ENCODE measurements around the gene POLH. TPM values are rescaled to one million over a fixed set of nuclear protein-coding genes. Genes with fewer than 3 reads are reported as not detected.
"Not testable (repeated sequence)": the region's sequence is repeated elsewhere in the genome, so short reads cannot be mapped to it uniquely, and the experiment has no call there.

The POLH gene
- total RNA-seq, 4 donors from 2014 or later: 14.8 to 19.5 (median 15.2) TPM

GRCh38 chr6:43645613-43645964 lies 69.6 kb downstream of the POLH start:
- 16 to 18% methylated on average over 9 of the region's 9 CpGs for WGBS, 2 donors
- TF ChIP-seq CTCF (IDR thresholded peaks at IDR 0.05) (no peak), POLR2A (IDR thresholded peaks at IDR 0.05) (no peak)
- intact Hi-C loops (cut with DNase I): no loop called here
- Histone ChIP-seq H3K4me1 (peaks cover 8 to 10% of the 10 kb centered on the region in 2 donors), H3K36me3 (peaks cover 2 to 8% of the 10 kb centered on the region in 2 donors), H3K4me3 (replicated peaks in 1 of 3) (peak overlapping the region in 1 of 3 donors; percentile 30), H3K9me3 (no peaks in the 10 kb centered on the region), H3K27ac (peak overlapping the region in 1 of 3 donors; percentile 31), H3K27me3 (no peaks in the 10 kb centered on the region)
- DNase-seq: no peak

- no peaks in the 10 kb centered on the region for H3K27me3 ChIP-seq
- 93 to 95% methylated on average over 3 of the region's 3 CpGs for WGBS, 2 donors
- H3K27ac ChIP-seq: no peak overlapping the region
- H3K36me3 ChIP-seq: no peaks in the 10 kb centered on the region
- no peak overlapping the region for H3K4me3 ChIP-seq (replicated peaks in 1 of 3)
- TF ChIP-seq POLR2A (IDR thresholded peaks at IDR 0.05): no peak
- no peak for TF ChIP-seq CTCF (IDR thresholded peaks at IDR 0.05)
- DNase-seq: no peak
- H3K4me1 ChIP-seq: peaks cover 8 to 10% of the 10 kb centered on the region in 2 donors
- intact Hi-C loops (cut with DNase I): no loop called here
- no peaks in the 10 kb centered on the region for H3K9me3 ChIP-seq
Observed at GRCh38 chr6:43647613-43648012, 71.6 kb downstream of the POLH start.

- TF ChIP-seq POLR2A (IDR thresholded peaks at IDR 0.05) (no peak), CTCF (IDR thresholded peaks at IDR 0.05) (no peak)
- H3K4me1 ChIP-seq: peaks cover 8 to 10% of the 10 kb centered on the region in 2 donors
- WGBS, 2 donors: 89 to 96% methylated on average over 2 of the region's 2 CpGs
- H3K27me3 ChIP-seq: no peaks in the 10 kb centered on the region
- H3K9me3 ChIP-seq: no peaks in the 10 kb centered on the region
- no peak overlapping the region for H3K4me3 ChIP-seq (replicated peaks in 1 of 3)
- intact Hi-C loops (cut with DNase I): no loop called here
- H3K36me3 ChIP-seq: no peaks in the 10 kb centered on the region
- H3K27ac ChIP-seq: no peak overlapping the region
- DNase-seq: no peak
Observed at GRCh38 chr6:43648248-43648647, 72.3 kb downstream of the POLH start.

- H3K4me3 ChIP-seq (replicated peaks in 1 of 3); H3K36me3 ChIP-seq; intact Hi-C loops (cut with DNase I); H3K9me3 ChIP-seq; H3K4me1 ChIP-seq; H3K27ac ChIP-seq; DNase-seq; H3K27me3 ChIP-seq: not testable (repeated sequence)
- 97 to 98% methylated on average over 2 of the region's 2 CpGs for WGBS, 2 donors
Observed at GRCh38 chr6:43652822-43653221, 76.8 kb downstream of the POLH start.

GRCh38 chr6:43657221-43657802 lies 81.3 kb downstream of the POLH start:
- H3K4me1 ChIP-seq: no peaks in the 10 kb centered on the region
- no peaks in the 10 kb centered on the region for H3K36me3 ChIP-seq
- no peaks in the 10 kb centered on the region for H3K27me3 ChIP-seq
- intact Hi-C loops (cut with DNase I): no loop called here
- no peak overlapping the region for H3K4me3 ChIP-seq (replicated peaks in 1 of 3)
- TF ChIP-seq CTCF (IDR thresholded peaks at IDR 0.05) (no peak), POLR2A (IDR thresholded peaks at IDR 0.05) (no peak)
- no peaks in the 10 kb centered on the region for H3K9me3 ChIP-seq
- no peak overlapping the region for H3K27ac ChIP-seq
- WGBS, 2 donors: 83 to 86% methylated on average over 3 of the region's 3 CpGs
- no peak for DNase-seq

- no peak for DNase-seq
- no peaks in the 10 kb centered on the region for H3K4me1 ChIP-seq
- no peaks in the 10 kb centered on the region for H3K9me3 ChIP-seq
- no peaks in the 10 kb centered on the region for H3K36me3 ChIP-seq
- no peak overlapping the region for H3K27ac ChIP-seq
- H3K27me3 ChIP-seq: no peaks in the 10 kb centered on the region
- 90 to 95% methylated on average over 9 of the region's 9 CpGs for WGBS, 2 donors
- no peak overlapping the region for H3K4me3 ChIP-seq (replicated peaks in 1 of 3)
- TF ChIP-seq POLR2A (IDR thresholded peaks at IDR 0.05) (no peak), CTCF (IDR thresholded peaks at IDR 0.05) (no peak)
- intact Hi-C loops (cut with DNase I): no loop called here
Observed at GRCh38 chr6:43658161-43658560, 82.2 kb downstream of the POLH start.

- not testable (repeated sequence) for H3K27ac ChIP-seq; H3K36me3 ChIP-seq; H3K9me3 ChIP-seq; H3K4me3 ChIP-seq (replicated peaks in 1 of 3); DNase-seq; H3K27me3 ChIP-seq
- intact Hi-C loops (cut with DNase I): loop anchor here (10.0 kb wide), 2 partner anchors 62 to 292 kb away; no protein-coding TSS in a partner anchor
- H3K4me1 ChIP-seq: peaks cover 10 to 11% of the 10 kb centered on the region in 2 donors
- 93 to 95% methylated on average over 5 of the region's 5 CpGs for WGBS, 2 donors
Observed at GRCh38 chr6:43662948-43663347, 87.0 kb downstream of the POLH start.
